ENCODE measurements around the gene WDR49. TPM values are rescaled to one million over a fixed set of nuclear protein-coding genes. Genes with fewer than 3 reads are reported as not detected.

The WDR49 gene
- total RNA-seq, 1 experiment from 2014 or later: 0.34 TPM

DNA sequence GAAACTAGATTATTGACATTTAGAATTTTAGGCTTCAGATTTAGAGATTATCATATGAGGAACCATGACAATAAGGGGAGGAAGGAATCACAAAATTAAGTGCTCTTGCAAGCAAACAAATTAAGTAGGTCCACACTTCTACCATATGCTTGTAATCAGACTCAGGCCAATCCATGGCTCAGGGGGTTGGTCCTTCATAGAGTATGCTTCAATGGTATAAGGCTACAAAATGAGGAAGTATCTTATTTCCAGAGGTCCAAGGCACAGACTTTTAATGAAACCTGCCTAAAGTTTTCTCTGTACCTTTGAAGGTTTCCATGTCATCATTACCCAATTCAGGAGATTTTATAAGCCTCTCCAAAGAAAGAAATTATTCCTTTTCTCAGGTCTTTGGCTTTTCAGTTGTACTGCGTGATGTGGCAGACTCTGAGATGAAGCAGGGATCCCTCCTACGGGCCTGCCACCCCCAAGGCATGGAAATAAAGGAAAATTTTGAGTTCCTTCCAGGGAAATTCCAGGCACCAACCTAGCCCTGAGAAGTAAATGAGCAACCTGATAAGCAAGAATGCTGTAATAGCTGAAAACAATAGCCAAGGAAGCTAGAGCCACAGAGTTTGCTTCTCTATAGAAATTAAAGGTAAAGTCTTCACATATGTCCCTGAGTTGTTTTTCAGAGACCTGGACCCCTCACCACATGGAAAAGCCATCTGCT, 216.2 kb downstream of the WDR49 start:
- Histone ChIP-seq H3K27me3 (ENCODE audit: insufficient read depth, low read length) (no peaks in the 10 kb centered on the region), H3K36me3 (ENCODE audit: control insufficient read depth in 1 of 2, insufficient read depth in 2 of 2, low read length in 2 of 2) (no peaks in the 10 kb centered on the region), H2AFZ (ENCODE audit: low read depth, low read length, poor library complexity, severe bottlenecking) (no peak overlapping the region), H3K27ac (ENCODE audit: low read depth, low read length) (no peak overlapping the region), H3K4me1 (ENCODE audit: control insufficient read depth in 1 of 2, insufficient read depth in 2 of 2, low read length in 2 of 2) (no peaks in the 10 kb centered on the region), H4K20me1 (ENCODE audit: insufficient read depth) (no peaks in the 10 kb centered on the region), H3K79me2 (ENCODE audit: insufficient read depth, low read length) (no peaks in the 10 kb centered on the region), H3K4me2 (ENCODE audit: low read length) (no peak overlapping the region), H3K9me3 (ENCODE audit: control insufficient read depth in 1 of 2, insufficient read depth in 1 of 2, low read depth in 1 of 2, low read length in 2 of 2) (no peaks in the 10 kb centered on the region), H3K4me3 (replicated peaks in 1 of 2; ENCODE audit: low read depth in 1 of 2, low read length in 2 of 2) (no peak overlapping the region), H3K9ac (ENCODE audit: low read length) (no peak overlapping the region), H3K9me2 (ENCODE audit: insufficient read depth) (no peaks in the 10 kb centered on the region)
- intact Hi-C loops (cut with micrococcal nuclease): no loop called here
- no TSS peak for BruUV-seq (replicated peaks)
- ATAC-seq: no peak
- RAD21 ChIA-PET (ENCODE audit: low non-redundant PET in 1 of 2, low total read pairs in 2 of 2, uncharacterized antibody in 2 of 2, unreplicated experiment in 2 of 2): no interaction called here
- TF ChIP-seq SIN3A (IDR thresholded peaks at IDR 0.05; ENCODE audit: low read depth) (no peak), POLR2AphosphoS5 (IDR thresholded peaks at IDR 0.05; ENCODE audit: low read depth, low read length) (no peak), ZFX (IDR thresholded peaks at IDR 0.05) (no peak), SP1 (IDR thresholded peaks at IDR 0.05; ENCODE audit: low read depth) (no peak), EZH2phosphoT487 (IDR thresholded peaks at IDR 0.05; ENCODE audit: borderline replicate concordance) (no peak), FOSL1 (IDR thresholded peaks at IDR 0.05; ENCODE audit: low read depth) (no peak), YY1 (IDR thresholded peaks at IDR 0.05; ENCODE audit: extremely low read depth, insufficient replicate concordance, low read depth, low read length) (no peak), ATF3 (IDR thresholded peaks at IDR 0.05) (no peak), POLR2A (IDR thresholded peaks at IDR 0.05; ENCODE audit: borderline replicate concordance, extremely low read depth, insufficient read depth, insufficient read length) (no peak), SRF (IDR thresholded peaks at IDR 0.05; ENCODE audit: low read depth) (no peak)
- TF ChIP-seq, protein P1, sequence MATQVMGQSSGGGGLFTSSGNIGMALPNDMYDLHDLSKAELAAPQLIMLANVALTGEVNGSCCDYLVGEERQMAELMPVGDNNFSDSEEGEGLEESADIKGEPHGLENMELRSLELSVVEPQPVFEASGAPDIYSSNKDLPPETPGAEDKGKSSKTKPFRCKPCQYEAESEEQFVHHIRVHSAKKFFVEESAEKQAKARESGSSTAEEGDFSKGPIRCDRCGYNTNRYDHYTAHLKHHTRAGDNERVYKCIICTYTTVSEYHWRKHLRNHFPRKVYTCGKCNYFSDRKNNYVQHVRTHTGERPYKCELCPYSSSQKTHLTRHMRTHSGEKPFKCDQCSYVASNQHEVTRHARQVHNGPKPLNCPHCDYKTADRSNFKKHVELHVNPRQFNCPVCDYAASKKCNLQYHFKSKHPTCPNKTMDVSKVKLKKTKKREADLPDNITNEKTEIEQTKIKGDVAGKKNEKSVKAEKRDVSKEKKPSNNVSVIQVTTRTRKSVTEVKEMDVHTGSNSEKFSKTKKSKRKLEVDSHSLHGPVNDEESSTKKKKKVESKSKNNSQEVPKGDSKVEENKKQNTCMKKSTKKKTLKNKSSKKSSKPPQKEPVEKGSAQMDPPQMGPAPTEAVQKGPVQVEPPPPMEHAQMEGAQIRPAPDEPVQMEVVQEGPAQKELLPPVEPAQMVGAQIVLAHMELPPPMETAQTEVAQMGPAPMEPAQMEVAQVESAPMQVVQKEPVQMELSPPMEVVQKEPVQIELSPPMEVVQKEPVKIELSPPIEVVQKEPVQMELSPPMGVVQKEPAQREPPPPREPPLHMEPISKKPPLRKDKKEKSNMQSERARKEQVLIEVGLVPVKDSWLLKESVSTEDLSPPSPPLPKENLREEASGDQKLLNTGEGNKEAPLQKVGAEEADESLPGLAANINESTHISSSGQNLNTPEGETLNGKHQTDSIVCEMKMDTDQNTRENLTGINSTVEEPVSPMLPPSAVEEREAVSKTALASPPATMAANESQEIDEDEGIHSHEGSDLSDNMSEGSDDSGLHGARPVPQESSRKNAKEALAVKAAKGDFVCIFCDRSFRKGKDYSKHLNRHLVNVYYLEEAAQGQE (IDR thresholded peaks at IDR 0.05; ENCODE audit: low read depth): no peak
- TF ChIP-seq, protein P2, sequence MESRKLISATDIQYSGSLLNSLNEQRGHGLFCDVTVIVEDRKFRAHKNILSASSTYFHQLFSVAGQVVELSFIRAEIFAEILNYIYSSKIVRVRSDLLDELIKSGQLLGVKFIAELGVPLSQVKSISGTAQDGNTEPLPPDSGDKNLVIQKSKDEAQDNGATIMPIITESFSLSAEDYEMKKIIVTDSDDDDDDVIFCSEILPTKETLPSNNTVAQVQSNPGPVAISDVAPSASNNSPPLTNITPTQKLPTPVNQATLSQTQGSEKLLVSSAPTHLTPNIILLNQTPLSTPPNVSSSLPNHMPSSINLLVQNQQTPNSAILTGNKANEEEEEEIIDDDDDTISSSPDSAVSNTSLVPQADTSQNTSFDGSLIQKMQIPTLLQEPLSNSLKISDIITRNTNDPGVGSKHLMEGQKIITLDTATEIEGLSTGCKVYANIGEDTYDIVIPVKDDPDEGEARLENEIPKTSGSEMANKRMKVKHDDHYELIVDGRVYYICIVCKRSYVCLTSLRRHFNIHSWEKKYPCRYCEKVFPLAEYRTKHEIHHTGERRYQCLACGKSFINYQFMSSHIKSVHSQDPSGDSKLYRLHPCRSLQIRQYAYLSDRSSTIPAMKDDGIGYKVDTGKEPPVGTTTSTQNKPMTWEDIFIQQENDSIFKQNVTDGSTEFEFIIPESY (IDR thresholded peaks at IDR 0.05; ENCODE audit: extremely low read depth, insufficient replicate concordance, low read length): no peak
- TF ChIP-seq, protein P3, sequence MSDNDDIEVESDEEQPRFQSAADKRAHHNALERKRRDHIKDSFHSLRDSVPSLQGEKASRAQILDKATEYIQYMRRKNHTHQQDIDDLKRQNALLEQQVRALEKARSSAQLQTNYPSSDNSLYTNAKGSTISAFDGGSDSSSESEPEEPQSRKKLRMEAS (IDR thresholded peaks at IDR 0.05): no peak
- DNase-seq (ENCODE audit: low read depth, low spot score): no peak
- POLR2A ChIA-PET: no interaction called here
- CTCF ChIA-PET: no interaction called here
